22Rv1 (cell line): ENCODE results near the gene CERS1.

Source experiments
- ZFX ChIP-seq: fragments of 450-650 bp; IDR thresholded peaks from 2 replicates; pipeline ENCODE4 v1.6.1; 2017; ENCODE audit warnings: antibody characterized with exemption, borderline replicate concordance
- TF ChIP-seq, protein P1 (sequence below): fragments of 450-650 bp; IDR thresholded peaks from 2 replicates; pipeline ENCODE4 v1.5.1; 2017; ENCODE audit warnings: mild to moderate bottlenecking

DNA sequence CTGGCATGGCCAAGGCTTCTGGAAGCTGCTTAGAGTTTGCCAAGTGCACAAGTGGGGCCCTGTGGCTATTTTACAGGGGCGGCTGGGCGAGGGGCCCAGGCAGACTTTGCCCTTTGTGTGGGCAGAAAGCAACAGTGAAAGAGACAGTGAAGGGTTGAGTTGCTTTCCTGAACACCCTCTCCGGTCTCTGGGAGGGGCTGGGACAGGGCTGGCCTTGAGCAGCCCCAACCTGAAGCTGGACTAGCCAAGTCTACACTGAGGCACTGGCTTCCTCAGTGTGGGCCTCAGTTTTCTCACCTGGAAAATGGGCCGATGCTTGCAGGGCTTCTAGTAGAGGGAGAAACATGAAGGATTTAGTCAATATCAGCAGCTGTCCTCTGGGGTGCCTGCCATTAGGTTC lies 47.5 kb upstream of the CERS1 start:
- TF ChIP-seq, protein P1, sequence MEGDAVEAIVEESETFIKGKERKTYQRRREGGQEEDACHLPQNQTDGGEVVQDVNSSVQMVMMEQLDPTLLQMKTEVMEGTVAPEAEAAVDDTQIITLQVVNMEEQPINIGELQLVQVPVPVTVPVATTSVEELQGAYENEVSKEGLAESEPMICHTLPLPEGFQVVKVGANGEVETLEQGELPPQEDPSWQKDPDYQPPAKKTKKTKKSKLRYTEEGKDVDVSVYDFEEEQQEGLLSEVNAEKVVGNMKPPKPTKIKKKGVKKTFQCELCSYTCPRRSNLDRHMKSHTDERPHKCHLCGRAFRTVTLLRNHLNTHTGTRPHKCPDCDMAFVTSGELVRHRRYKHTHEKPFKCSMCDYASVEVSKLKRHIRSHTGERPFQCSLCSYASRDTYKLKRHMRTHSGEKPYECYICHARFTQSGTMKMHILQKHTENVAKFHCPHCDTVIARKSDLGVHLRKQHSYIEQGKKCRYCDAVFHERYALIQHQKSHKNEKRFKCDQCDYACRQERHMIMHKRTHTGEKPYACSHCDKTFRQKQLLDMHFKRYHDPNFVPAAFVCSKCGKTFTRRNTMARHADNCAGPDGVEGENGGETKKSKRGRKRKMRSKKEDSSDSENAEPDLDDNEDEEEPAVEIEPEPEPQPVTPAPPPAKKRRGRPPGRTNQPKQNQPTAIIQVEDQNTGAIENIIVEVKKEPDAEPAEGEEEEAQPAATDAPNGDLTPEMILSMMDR: no peak
- TF ChIP-seq ZFX: no peak
